ENCODE data around the gene CENPVL1. TPM values are rescaled to one million over a fixed set of nuclear protein-coding genes. Genes with fewer than 3 reads are reported as not detected.

Gene CENPVL1
- total and polyA plus RNA-seq, 2 of the 4 experiments (the other 2 are of a cell fraction) = not detected

GRCh38 chrX:51742586-51742985, 32.3 kb downstream of the CENPVL1 start:
- 0 out of 2 replicates have a peak overlapping the region, but pooled peaks have one; percentile 45 for H4K91ac ChIP-seq (ENCODE audit: insufficient read depth, low read depth, low read length)
- H3K9ac ChIP-seq (ENCODE audit: low read depth, low read length) = no peak overlapping the region
- dilution Hi-C loops (cut with HindIII; ENCODE audit: low sequenced_read_pairs, unreplicated experiment) = no loop called here
- no peak overlapping the region for H3K14ac ChIP-seq (replicated peaks; ENCODE audit: low read depth, low read length)
- peak overlapping the region; percentile 74 for H2AFZ ChIP-seq (replicated peaks; ENCODE audit: low read length, poor library complexity)
- no peak overlapping the region; the same call in 1 of the 2 replicates for H3K4me2 ChIP-seq (ENCODE audit: low read depth, low read length)
- H3K36me3 ChIP-seq (ENCODE audit: control insufficient read depth, insufficient read depth, low read length) = no peaks in the 10 kb centered on the region
- no peak overlapping the region for H2BK15ac ChIP-seq (ENCODE audit: low read depth, low read length)
- 0 out of 2 replicates have a peak, but pooled peaks cover 4% of the 10 kb centered on the region for H4K20me1 ChIP-seq (ENCODE audit: insufficient read depth, low read length)
- DNase-seq (no peak), ATAC-seq (ENCODE audit: low read depth) (no peak)
- H3K27ac ChIP-seq (ENCODE audit: insufficient read depth, low read length) = no peak overlapping the region
- intact Hi-C loops (cut with micrococcal nuclease) = no loop called here
- no peak overlapping the region for H3K23ac ChIP-seq (ENCODE audit: low read depth, low read length)
- ChIA-PET CTCF (no interaction called here), POLR2A (ENCODE audit: unreplicated experiment) (no interaction called here)
- H3K9me1 ChIP-seq (ENCODE audit: insufficient read depth, low read length) = 0 out of 2 replicates have a peak, but pooled peaks cover 3% of the 10 kb centered on the region
- no TSS peak for BruUV-seq (replicated peaks)
- no peak overlapping the region for H3K4me3 ChIP-seq (ENCODE audit: insufficient read depth, low read depth, low read length)
- no peak overlapping the region for H2BK5ac ChIP-seq (ENCODE audit: low read depth, low read length, poor library complexity, severe bottlenecking)
- peaks cover 6% of the 10 kb centered on the region; the same call in 1 of the 2 replicates for H3K27me3 ChIP-seq (ENCODE audit: control insufficient read depth, insufficient read depth, low read length)
- in situ Hi-C loops (cut with MboI; ENCODE audit: low sequenced_read_pairs) = no loop called here
- no peak overlapping the region for H3K56ac ChIP-seq (ENCODE audit: extremely low read depth, insufficient read depth, low read length)
- peak overlapping the region; percentile 60 to 94 for H4K8ac ChIP-seq (ENCODE audit: low read depth in 2 of 2, low read length in 2 of 2)
- H2AK5ac ChIP-seq (ENCODE audit: low read depth, low read length) = no peak overlapping the region
- no peak for TF ChIP-seq RFX5 (IDR thresholded peaks at IDR 0.05; ENCODE audit: low read depth, low read length)
- no peak for TF ChIP-seq RCOR1 (IDR thresholded peaks at IDR 0.05; ENCODE audit: insufficient replicate concordance, low read length)
- no peak for TF ChIP-seq MAFK (IDR thresholded peaks at IDR 0.05; ENCODE audit: low read depth, low read length)
- no peaks in the 10 kb centered on the region for H3K9me3 ChIP-seq (ENCODE audit: control insufficient read depth, insufficient read depth, low read length)
- no peak overlapping the region for H2BK20ac ChIP-seq (ENCODE audit: low read depth, low read length)
- H3K18ac ChIP-seq (ENCODE audit: low read depth, low read length) = no peak overlapping the region
- H3K4me1 ChIP-seq (ENCODE audit: control insufficient read depth, insufficient read depth, low read length) = no peaks in the 10 kb centered on the region
- no peak overlapping the region for H2BK120ac ChIP-seq (ENCODE audit: low read depth, low read length)
- WGBS, 2 experiments (ENCODE audit: extremely low coverage in 2 of 2, insufficient read length in 1 of 2) = 17% methylated on average over 1 of the region's 3 CpGs; no CpG with 5 or more reads in 1 of the 2 experiments
- H3K4ac ChIP-seq (ENCODE audit: low read depth, low read length) = peak overlapping the region; percentile 32
- H2AK9ac ChIP-seq (replicated peaks; ENCODE audit: low read depth, low read length, poor library complexity) = no peak overlapping the region
- peaks cover 5 to 7% of the 10 kb centered on the region in 2 experiments; a peak in 1 of 4 replicates for H3K79me1 ChIP-seq (ENCODE audit: low read depth in 1 of 2, low read length in 2 of 2)
- peak overlapping the region; percentile 90 for H4K5ac ChIP-seq (ENCODE audit: low read depth, low read length)
